Measurements from ENCODE around the gene ZP2.
"Not testable (repeated sequence)": the region's sequence is repeated elsewhere in the genome, so short reads cannot be mapped to it uniquely, and the experiment has no call there.

ZP2 gene

DNA sequence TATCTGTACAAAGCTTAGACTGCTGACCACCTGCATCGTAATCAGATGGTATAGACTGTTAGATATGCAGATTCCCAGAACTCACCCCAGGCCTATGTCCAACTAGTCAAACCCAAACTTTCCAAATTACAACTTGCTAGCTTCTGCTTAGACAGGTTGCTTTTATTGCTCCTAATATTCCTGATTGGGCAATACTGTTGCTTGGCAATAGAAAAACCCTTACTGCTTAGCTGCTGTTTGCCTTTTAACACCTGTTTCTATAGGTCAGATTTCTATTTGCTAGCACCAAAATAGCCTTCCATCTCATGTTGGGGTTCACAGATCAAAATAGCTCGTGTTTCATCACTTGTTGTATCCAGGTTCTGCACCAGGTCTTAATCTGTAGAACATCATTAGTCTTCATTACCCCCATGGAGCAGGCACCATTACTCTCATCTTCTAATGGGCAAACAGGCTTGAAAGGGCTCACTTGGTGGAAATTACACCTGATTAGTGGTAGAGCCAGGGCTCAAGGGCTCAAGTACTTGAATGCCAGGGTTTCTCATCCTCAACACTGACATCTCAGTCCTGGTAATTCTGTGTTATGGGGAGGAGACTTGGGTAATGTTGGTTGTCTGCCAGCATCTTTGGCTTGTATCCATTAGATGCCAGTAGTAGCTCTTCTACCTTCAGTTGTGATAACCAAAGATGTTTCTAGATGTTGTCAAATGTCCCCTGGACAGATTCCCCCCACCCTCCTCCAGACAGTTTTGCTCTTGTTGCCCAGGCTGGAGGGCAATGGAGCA, 2.7 kb downstream of the ZP2 start:
- no peak for DNase-seq

DNA sequence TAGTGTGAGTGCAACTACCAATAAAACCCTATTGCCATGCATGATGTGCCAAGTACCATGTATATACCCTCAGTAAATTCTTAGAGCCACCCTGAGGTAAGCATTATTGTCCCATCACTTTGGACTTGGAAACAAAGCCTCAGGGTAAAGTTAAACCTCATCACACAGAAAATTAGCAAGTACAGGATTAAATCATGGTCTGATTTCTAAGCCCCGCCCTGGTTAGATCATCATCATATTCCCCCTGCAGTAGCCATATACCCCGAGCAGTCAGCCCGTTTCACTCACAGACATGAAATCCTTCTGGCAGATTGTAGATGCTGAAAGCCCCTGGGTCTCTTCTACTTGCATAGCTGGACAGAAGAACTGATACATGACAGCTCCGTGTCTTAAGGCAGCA, 4.8 kb downstream of the ZP2 start:
- no peak for DNase-seq

- DNase-seq = no peak
These were observed 6.1 kb downstream of the ZP2 start for GRCh38 chr16:21205303-21205702.

DNA sequence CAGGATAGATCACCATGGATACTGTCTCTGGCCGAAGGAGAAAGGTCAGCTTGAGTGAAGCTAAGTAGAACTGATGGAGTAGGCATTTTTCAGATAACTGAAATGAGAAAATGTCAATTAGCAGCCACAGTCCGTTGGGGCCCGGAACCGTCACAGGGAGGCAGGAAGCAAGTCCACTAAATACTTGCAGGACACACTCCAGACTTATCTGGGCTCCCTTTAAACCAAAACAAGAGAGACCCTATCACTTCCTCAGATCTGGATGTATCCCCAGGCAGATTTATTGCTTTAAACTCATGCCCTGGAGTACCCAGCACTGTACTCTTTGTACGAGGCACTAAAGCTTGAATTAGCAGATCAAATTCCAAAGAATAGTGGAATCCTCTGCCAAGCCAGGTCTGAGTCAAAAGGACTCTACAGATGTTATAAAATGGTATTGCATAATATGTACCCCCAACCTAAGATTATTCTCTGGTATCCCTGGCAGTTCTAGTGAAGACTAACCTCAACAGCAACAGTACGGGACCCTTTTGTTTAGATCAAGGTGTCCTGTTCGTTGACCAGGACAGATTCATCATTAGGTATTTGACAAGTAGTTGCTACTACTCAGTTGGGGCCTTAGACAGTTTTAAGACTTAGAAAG, 8.1 kb downstream of the ZP2 start:
- no peak for DNase-seq

DNA sequence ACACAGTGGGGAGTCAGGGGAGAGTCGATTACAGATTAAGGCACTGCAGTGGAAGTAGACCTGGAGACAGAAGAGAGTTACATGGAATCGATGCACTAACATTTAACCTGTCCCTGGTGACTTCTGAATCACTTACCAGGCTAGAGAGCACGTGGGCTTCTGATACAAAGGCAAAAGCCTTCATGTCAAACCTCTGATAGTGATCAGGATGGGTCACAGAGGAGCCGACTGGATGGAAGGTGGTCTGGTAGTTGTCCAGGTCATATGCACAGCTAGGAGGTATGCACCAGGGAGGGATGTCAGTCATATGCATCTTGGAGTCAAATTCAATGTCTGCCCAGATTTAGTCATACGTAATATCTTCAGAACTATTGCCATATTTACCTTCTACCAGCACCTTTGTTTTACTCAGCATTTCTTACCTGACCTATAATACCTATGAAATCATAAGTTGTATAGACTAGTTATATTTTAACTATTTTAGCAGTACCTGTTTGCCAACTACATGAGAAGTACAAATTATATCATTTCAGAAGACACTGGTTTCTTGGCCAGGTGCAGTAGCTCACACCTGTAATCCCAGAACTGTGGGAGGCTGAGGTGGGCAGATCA, 11.7 kb downstream of the ZP2 start:
- no peak for DNase-seq

DNA sequence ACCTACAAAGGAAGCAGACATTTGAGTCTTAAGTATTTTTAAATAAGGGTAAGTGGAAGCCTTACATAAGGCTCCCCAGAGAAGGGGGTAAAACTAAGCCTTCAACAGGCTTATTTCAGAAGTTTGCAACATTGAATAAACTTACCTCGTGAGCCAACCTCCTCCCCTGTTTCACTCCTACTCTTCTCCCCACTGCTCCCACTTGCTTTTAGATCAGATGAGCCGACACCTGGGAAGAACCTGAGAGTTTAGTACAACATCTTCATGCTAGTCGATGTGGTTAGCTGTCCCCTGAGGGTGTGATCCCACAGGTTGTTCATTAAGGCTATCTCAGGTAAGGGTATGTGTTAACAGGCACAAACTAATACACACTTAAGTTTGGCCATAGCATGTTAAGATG, 13.8 kb downstream of the ZP2 start:
- DNase-seq = no peak

DNA sequence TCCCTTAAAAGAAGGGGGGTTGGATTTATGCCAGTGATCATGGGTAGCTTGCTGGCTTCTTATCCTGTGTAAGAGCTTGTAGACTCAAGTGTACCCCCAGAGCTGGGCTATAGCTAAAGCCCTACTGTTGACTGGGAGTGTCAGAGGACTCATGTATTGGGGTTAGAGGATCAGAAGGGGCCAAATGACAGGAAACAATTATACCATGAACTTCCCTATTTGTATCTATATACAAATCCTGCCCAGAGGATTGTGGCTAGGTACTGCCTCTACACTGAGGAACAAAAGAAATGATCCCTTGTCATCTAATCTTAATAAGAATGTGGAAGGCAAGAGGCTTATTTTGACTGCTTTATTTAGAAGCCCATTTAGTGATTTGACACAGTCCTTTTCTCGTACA, 14.3 kb downstream of the ZP2 start:
- DNase-seq = no peak

GRCh38 chr16:21195330-21195729, 16.0 kb downstream of the ZP2 start:
- not testable (repeated sequence) for DNase-seq

DNA sequence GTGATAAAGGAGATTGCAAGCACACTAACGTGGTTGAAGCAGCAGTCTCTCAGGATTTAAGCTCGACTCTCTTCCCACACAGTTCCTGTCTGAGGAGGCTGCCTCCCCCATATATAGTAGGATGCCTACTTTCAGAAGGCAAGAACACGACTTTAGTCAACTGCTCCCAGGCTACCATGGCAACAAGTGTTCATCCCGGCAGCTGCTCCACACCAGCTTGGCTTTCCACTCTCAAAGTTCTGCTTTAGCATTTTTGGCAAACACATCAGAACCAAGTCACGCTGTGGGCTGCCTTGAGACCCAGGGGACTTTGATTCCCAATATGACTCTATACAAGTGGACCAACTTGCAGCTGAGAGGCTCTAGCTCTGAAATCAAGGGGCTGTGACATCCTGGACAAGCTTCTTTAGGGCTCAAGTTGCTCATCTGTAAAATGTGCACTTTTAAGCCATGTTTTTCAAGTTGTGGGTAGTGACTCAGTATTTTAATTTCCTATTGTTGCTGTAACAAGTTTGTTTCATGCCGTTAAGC, 16.5 kb downstream of the ZP2 start:
- no peak for DNase-seq

DNA sequence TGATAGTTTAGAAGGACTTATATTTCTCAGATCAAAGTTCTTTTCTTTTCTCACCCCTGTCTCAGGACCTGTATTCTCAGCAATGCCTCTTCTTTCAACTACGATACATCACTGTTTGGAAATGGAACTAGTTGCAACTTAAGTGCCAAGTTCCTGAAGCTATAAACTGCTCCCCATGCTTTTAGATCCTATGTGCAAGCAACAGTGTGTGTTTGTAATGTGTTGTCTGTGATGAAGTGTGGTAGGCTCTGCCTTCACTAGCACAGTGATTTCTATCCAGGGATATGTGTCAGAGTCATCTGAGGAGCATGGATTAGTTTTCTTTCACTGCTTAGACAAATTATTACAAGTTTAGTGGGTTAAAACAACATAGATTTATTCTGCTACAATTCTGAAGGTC, 18.4 kb downstream of the ZP2 start:
- DNase-seq = no peak

DNA sequence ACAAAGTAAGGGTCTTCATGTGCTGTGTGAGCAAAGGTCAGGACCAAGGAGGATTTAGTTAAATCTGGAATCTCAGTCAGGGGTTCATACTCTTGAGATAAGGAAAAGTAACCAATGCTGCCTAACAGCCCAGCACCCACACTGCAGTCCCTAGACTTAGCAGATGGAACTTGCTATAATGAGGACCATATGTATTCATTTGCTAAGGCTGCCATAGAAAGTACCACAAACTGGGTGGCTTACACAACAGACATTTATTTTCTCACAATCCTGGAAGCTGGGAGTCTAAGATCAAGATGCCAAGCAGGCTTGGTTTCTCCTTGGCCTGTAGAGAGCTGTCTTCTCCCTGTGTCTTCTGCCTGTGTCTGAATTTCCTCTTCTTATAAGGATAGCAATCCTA, 20.8 kb downstream of the ZP2 start:
- no peak for DNase-seq

GRCh38 chr16:21190013-21190412, 21.4 kb downstream of the ZP2 start:
- DNase-seq = no peak

DNA sequence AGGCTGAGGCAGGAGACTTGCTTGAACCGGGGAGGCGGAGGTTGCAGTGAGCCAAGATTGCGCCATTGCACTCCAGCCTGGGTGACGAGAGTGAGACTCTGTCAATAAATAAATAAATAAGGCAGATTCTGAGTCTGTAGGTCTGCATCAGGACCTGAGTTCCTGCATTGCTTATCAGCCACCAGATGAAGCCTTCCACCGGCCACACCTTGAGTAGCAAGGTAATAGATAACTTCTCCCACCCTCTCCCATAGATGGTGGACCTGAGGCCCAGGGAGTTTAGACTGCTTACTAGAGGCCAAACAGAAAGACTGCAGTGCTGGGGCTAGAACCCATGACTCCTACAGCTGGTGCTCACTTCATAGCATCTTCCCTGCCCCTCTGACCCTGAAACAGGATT, 22.1 kb downstream of the ZP2 start:
- no peak for DNase-seq

GRCh38 chr16:21186326-21186691, 25.1 kb downstream of the ZP2 start:
- no peak for DNase-seq

GRCh38 chr16:21185659-21186325, 25.6 kb downstream of the ZP2 start:
- no peak for DNase-seq

GRCh38 chr16:21184834-21185233, 26.5 kb downstream of the ZP2 start:
- DNase-seq = peak; percentile 42

DNA sequence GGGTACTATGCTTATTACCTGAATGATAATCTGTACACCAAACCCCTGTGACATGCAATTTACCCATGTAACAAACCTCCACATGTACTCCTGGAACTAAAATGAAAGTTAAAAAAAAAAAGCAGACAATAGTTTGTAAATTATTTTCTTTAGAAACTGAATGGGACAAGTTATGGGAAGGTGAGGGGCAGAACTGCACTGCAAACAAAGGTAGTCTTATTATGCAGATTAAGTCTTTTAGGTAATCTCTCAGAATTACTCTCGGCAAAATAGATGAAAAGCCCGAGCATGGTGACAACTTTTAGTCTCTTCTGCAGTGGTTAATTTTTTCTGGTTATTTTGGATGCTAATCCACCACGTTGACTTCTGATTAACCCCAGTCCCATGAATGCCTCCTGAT, 27.4 kb downstream of the ZP2 start:
- DNase-seq = no peak

DNA sequence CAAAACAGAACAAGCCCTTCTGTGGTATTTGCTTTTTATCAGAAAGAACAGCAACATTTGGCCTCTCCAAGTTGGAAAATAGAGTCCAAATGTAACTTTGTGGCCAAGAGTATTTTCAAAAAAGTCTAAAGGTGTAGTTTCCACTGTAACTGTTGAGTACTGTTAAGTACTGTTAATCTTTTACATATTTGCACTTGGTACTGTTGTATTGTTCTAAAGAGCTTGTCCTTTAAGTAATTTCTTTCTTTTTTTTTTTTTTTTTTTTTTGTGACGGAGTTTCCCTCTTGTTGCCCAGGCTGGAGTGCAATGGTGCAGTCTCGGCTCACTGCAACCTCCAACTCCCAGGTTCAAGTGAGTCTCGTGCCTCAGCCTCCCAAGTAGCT, 31.4 kb downstream of the ZP2 start:
- no peak for DNase-seq

DNA sequence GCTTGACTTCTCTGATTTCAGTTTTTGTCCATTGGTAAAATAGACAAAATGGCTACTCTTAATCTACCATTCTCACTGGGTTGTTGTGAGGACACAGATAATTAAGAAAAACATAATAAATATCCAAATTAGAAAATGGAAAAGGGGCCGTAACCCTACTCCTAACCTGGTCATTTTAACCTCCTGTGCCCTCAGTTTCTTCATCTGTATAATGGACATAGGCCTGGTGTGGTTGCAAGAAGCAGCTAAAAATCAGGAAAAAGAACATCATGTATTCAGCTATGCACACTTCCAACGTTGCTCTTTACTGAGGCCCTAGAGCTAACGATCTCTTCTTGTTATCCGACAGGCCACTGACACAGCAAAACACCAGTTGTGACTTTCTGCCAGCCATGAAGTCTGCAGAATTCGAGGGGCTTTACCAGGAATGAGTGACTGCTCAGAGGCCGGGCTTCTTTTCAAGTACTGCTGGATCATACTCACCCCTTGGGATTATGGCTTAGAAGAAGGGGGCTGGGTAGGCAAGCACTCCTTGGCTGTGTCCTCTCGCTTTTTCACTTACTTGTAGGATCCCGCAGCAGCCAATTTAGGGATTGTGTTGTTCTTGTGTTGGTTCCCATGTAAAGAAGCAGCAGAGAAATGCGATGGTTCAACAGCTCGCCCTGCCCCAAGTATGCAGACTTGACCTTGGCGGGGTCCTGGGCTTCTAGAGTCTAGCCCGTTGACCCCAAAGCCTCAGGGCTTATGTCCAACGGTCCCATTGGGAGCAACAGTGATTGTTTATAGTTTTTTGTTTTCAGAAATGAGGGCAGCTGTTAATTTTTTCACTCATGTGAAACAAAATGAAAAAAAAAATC, 32.0 kb downstream of the ZP2 start:
- no peak for DNase-seq

DNA sequence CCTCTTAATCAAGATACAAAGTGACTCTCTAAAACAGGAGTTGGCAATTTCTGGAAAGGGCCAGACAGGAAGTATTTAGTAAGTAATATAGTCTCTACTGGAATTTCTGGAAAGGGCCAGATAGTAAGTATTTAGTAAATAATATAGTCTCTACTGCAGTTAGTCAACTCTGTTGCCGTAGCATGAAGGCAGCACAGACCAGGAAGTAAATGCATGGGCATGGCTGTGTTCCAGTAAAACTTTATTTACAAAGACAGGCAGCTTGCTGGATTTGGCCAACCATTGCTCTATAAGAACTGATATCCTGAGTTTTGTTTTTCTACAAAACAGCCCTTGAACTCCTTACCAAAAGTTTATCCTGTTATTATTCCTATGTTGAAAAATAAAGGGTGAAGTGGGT, 36.0 kb downstream of the ZP2 start:
- no peak for DNase-seq

DNA sequence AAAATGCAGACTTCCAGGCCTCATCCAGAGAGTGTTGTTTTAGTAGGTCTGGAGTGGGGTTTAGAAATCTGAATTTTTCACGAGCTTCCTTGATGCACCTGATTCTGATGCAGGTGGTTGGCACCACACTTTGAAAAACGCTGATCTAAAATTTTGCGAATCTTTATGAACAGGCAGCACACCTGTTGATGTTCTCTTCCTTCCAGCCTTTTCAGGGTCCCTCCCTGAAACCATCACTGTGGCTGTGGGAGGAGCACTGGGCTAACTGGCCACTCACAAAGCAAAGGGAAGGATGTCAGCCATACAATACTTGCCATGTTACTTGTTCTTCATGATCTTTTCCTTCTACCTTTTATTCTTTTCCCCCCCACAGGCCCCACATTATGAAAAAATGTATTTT, 38.7 kb downstream of the ZP2 start:
- DNase-seq = no peak

- DNase-seq = not testable (repeated sequence)
These were observed 41.3 kb downstream of the ZP2 start for GRCh38 chr16:21170116-21170515.

Measured in stimulated activated CD4-positive, alpha-beta T cell treated with anti-CD3 and anti-CD28 coated beads, Interleukin-1b, Interleukin-23, amount 100 ng/mL, for 48 hours (primary cell).